Mucosa of gallbladder (tissue), 1 donor: ENCODE data around the gene ZDHHC14. TPM values are rescaled to one million over a fixed set of nuclear protein-coding genes. Genes with fewer than 3 reads are reported as not detected.

Source experiments
- DNase-seq: peaks from one replicate; pipeline ENCODE4 v3.0.0-alpha.2; 2020; ENCODE audit warnings: low spot score
- total RNA-seq: library from RNA; stranded (reverse); gene quantifications from one replicate; pipeline ENCODE4 v1.2.1, GENCODE V29; 2021
- donor health status: DM: no; HTN: no; CAD: no.

ZDHHC14 gene
- total RNA-seq, 1 donor from 2014 or later, result 17.8 TPM

GRCh38 chr6:157596461-157596860 lies 215.5 kb downstream of the ZDHHC14 start:
- peak; percentile 34 for DNase-seq

GRCh38 chr6:157596886-157597285 lies 215.9 kb downstream of the ZDHHC14 start:
- no peak for DNase-seq

- peak; percentile 52 for DNase-seq
Measured at GRCh38 chr6:157597461-157598312, 216.7 kb downstream of the ZDHHC14 start.

GRCh38 chr6:157599191-157599590 lies 218.2 kb downstream of the ZDHHC14 start:
- no peak for DNase-seq

GRCh38 chr6:157600807-157601206 lies 219.8 kb downstream of the ZDHHC14 start:
- DNase-seq, result no peak

GRCh38 chr6:157602521-157603295 lies 221.7 kb downstream of the ZDHHC14 start:
- no peak for DNase-seq

- DNase-seq, result no peak
Measured at GRCh38 chr6:157603314-157603940, 222.4 kb downstream of the ZDHHC14 start.

- DNase-seq, result no peak
Measured at GRCh38 chr6:157603971-157604370, 223.0 kb downstream of the ZDHHC14 start.

- no peak for DNase-seq
Measured at GRCh38 chr6:157604816-157605215, 223.8 kb downstream of the ZDHHC14 start.

GRCh38 chr6:157605484-157605883 lies 224.5 kb downstream of the ZDHHC14 start:
- DNase-seq, result no peak

- DNase-seq, result no peak
Measured at GRCh38 chr6:157606516-157606915, 225.5 kb downstream of the ZDHHC14 start.

GRCh38 chr6:157607317-157608109 lies 226.5 kb downstream of the ZDHHC14 start:
- DNase-seq, result no peak

- no peak for DNase-seq
Measured at GRCh38 chr6:157608221-157609075, 227.5 kb downstream of the ZDHHC14 start.

GRCh38 chr6:157609117-157609516 lies 228.1 kb downstream of the ZDHHC14 start:
- DNase-seq, result no peak

GRCh38 chr6:157609556-157609955 lies 228.6 kb downstream of the ZDHHC14 start:
- DNase-seq, result no peak

GRCh38 chr6:157610451-157610999 lies 229.5 kb downstream of the ZDHHC14 start:
- DNase-seq, result no peak

GRCh38 chr6:157611406-157611805 lies 230.4 kb downstream of the ZDHHC14 start:
- DNase-seq, result no peak

- DNase-seq, result peak; percentile 49
Measured at GRCh38 chr6:157613011-157613522, 232.1 kb downstream of the ZDHHC14 start.

- DNase-seq, result no peak
Measured at GRCh38 chr6:157614026-157614568, 233.1 kb downstream of the ZDHHC14 start.

GRCh38 chr6:157615420-157615769 lies 234.4 kb downstream of the ZDHHC14 start:
- no peak for DNase-seq
